Gastroesophageal sphincter (tissue), 4 donors: ENCODE measurements around the gene GBX1. TPM values are rescaled to one million over a fixed set of nuclear protein-coding genes. Genes with fewer than 3 reads are reported as not detected.
A peak's percentile ranks its signal among the peaks of the same experiment; 100 is the strongest.

ENCODE experiments used
- ATAC-seq: fragments of 150-250 bp; one replicate; pipeline ENCODE4 v1.9.1; 2016; ENCODE audit warnings: mild to moderate bottlenecking, moderate library complexity
- H3K27ac ChIP-seq, 4 donors: fragments of 200-600 bp; sonication (generic) in 3 of 4; 1 replicate in 3 of 4; 2 replicates in 1 of 4; pipeline ENCODE4 v1.5.1; 2016 to 2019
- H3K27me3 ChIP-seq: fragments of 200-600 bp; sonication (generic); one replicate; pipeline ENCODE4 v1.5.1; 2019
- H3K36me3 ChIP-seq, 2 donors: fragments of 200-600 bp; sonication (generic); one replicate each; pipeline ENCODE4 v1.5.1; 2019; ENCODE audit warnings: control low read depth in 1 of 2
- H3K4me1 ChIP-seq, 3 donors: fragments of 200-600 bp; sonication (generic); 1 replicate in 2 of 3; 2 replicates in 1 of 3; pipeline ENCODE4 v1.5.1; 2016 to 2019; ENCODE audit warnings: control low read depth in 2 of 3
- H3K4me3 ChIP-seq, 2 donors: fragments of 200-600 bp; sonication (generic); one replicate each; pipeline ENCODE4 v1.5.1; 2019; ENCODE audit warnings: mild to moderate bottlenecking in 1 of 2, moderate library complexity in 1 of 2
- H3K9me3 ChIP-seq, 3 donors: fragments of 200-600 bp; sonication (generic); one replicate each; pipeline ENCODE4 v1.5.1; 2017 to 2019; ENCODE audit warnings: control low read depth in 2 of 3
- EP300 ChIP-seq: sonication (generic); formaldehyde crosslinking; IDR thresholded peaks from one replicate; pipeline ENCODE4 v1.6.1; 2017; ENCODE audit warnings: antibody characterized with exemption, mild to moderate bottlenecking
- POLR2A ChIP-seq, 2 donors: fragments of 450-650 bp; IDR thresholded peaks; one replicate each; pipeline ENCODE4 v1.6.1; 2017; ENCODE audit warnings: antibody characterized with exemption in 2 of 2, mild to moderate bottlenecking in 2 of 2, moderate library complexity in 1 of 2
- POLR2AphosphoS5 ChIP-seq: sonication (generic); formaldehyde crosslinking; IDR thresholded peaks from one replicate; pipeline ENCODE4 v1.6.1; 2017; ENCODE audit warnings: antibody characterized with exemption
- WGBS, 2 donors: methylation state at CpG; one replicate each; pipeline ENCODE4 v1.1.5; 2018; ENCODE audit warnings: low coverage in 1 of 2; 5-methylcytosine and 5-hydroxymethylcytosine counted together
- total RNA-seq, 4 donors: library from RNA; depleted of rRNA; stranded (reverse); fragments of >200 nt; gene quantifications; one replicate each; pipeline ENCODE4 v1.1.0, GENCODE V29; 2016
- TF ChIP-seq, protein P1 (sequence below), 4 experiments: fragments of 200-600 bp in 2 of 4; fragments of 450-650 bp in 2 of 4; sonication (generic) in 1 of 4; IDR thresholded peaks; one replicate each; pipeline ENCODE4 v1.5.1; 2017 to 2019; ENCODE audit warnings: antibody characterized with exemption in 4 of 4, mild to moderate bottlenecking in 2 of 4, moderate library complexity in 2 of 4

Gene GBX1
- total RNA-seq, 4 donors from 2014 or later = not detected

GRCh38 chr7:151201751-151202150 is 34.3 kb upstream of the GBX1 start:
- ATAC-seq = no peak

GRCh38 chr7:151201344-151201743 is 33.9 kb upstream of the GBX1 start:
- no peaks in the 10 kb centered on the region for H3K36me3 ChIP-seq
- WGBS, 2 donors = 86% methylated on average over 3 of the region's 3 CpGs; no CpG with 5 or more reads in 1 of the 2 donors
- no peaks in the 10 kb centered on the region for H3K9me3 ChIP-seq
- H3K4me3 ChIP-seq = no peak overlapping the region
- H3K27me3 ChIP-seq = peaks cover 41% of the 10 kb centered on the region
- ATAC-seq = no peak
- no peak overlapping the region for H3K27ac ChIP-seq
- TF ChIP-seq, protein P1, sequence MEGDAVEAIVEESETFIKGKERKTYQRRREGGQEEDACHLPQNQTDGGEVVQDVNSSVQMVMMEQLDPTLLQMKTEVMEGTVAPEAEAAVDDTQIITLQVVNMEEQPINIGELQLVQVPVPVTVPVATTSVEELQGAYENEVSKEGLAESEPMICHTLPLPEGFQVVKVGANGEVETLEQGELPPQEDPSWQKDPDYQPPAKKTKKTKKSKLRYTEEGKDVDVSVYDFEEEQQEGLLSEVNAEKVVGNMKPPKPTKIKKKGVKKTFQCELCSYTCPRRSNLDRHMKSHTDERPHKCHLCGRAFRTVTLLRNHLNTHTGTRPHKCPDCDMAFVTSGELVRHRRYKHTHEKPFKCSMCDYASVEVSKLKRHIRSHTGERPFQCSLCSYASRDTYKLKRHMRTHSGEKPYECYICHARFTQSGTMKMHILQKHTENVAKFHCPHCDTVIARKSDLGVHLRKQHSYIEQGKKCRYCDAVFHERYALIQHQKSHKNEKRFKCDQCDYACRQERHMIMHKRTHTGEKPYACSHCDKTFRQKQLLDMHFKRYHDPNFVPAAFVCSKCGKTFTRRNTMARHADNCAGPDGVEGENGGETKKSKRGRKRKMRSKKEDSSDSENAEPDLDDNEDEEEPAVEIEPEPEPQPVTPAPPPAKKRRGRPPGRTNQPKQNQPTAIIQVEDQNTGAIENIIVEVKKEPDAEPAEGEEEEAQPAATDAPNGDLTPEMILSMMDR (IDR thresholded peaks at IDR 0.05) = no peak
- TF ChIP-seq POLR2AphosphoS5 (no peak), EP300 (no peak), POLR2A (IDR thresholded peaks at IDR 0.05) (no peak)
- peaks cover 0 to 13% (median 0%) of the 10 kb centered on the region in 3 donors for H3K4me1 ChIP-seq

More at GRCh38 chr7:151201751-151202150, 34.3 kb upstream of the GBX1 start:
- Histone ChIP-seq H3K4me1 (peaks cover 0 to 13% (median 0%) of the 10 kb centered on the region in 3 donors), H3K27ac (no peak overlapping the region), H3K27me3 (peaks cover 39% of the 10 kb centered on the region), H3K9me3 (no peaks in the 10 kb centered on the region), H3K36me3 (no peaks in the 10 kb centered on the region), H3K4me3 (no peak overlapping the region)
- WGBS, 2 donors = 83 to 94% methylated on average over 4 of the region's 4 CpGs
- TF ChIP-seq POLR2A (IDR thresholded peaks at IDR 0.05) (no peak), EP300 (no peak), POLR2AphosphoS5 (no peak)
- TF ChIP-seq, protein P1 (IDR thresholded peaks at IDR 0.05) = no peak

DNA sequence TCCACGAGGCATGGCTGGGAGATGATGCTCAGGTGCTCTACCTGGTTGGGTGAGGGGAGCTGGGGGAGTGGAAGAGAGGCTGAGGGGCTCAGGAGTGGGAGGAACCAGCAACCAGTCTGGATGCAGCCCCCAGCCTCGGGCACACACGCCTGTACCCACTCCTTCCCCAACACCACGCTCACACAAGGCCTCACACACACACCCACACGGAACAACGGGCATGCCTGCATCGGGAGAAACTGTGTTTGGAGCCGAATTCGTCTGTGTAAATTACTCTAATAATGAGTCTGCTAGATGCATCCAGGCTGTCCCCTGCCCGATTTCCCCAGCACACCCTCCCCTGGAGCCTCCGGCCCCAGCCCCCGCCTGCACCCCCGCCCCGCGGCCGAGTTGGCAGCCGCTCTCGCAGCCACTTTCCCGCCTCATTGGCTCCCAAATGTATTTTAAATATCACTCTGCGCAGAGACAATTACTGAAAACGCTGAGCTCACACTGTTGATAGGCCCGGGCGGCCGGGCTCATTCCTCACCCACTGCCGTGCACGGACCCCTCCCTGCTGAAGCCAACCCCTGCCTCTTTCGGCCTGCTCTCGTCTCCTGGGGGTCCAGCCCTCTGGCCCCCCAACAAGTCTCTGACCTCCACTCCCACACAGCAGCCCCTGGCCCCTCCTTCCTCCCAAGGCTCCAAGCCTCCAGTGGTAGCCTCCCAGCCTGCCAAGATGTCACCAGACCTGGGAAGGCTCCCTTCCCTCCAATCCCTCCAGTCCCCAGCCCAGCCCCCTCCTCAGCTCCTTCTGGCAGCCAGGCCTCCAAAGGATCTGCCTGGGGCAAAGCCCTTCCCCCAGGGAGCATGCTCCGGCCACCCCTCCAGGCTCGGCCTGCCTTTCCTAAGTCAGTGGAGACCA is 31.7 kb upstream of the GBX1 start:
- TF ChIP-seq, protein P1 (IDR thresholded peaks at IDR 0.05) = no peak
- TF ChIP-seq POLR2A (IDR thresholded peaks at IDR 0.05) (no peak), EP300 (no peak)
- peak; percentile 20 for ATAC-seq

DNA sequence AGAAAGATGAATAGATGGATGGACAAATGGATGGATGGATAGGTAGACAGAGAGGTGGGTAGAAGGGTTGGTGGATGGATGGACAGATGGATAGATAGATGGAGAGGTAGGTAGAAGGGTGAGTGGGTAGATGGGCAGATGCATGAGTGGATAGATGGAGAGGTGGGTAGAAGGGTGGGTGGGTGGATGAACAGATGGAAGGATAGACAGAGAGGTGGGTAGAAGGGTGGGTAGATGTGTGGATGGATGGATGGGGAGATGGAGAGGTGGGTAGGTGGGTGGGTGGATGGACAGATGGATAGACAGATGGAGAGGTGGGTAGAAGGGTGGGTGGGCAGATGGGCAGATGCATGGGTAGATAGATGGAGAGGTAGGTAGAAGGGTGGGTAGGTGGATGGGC is 30.4 kb upstream of the GBX1 start:
- ATAC-seq = no peak
- Histone ChIP-seq H3K36me3 (no peaks in the 10 kb centered on the region), H3K4me1 (peaks cover 0 to 13% (median 0%) of the 10 kb centered on the region in 3 donors), H3K9me3 (no peaks in the 10 kb centered on the region), H3K27ac (no peak overlapping the region), H3K4me3 (no peak overlapping the region), H3K27me3 (peaks cover 22% of the 10 kb centered on the region)
- TF ChIP-seq, protein P1 (IDR thresholded peaks at IDR 0.05) = no peak

More for the DNA sequence above, 31.7 kb upstream of the GBX1 start:
- H3K9me3 ChIP-seq = no peaks in the 10 kb centered on the region
- 39 to 69% methylated on average over 3 to 15 of the region's 30 CpGs for WGBS, 2 donors
- H3K4me1 ChIP-seq = peaks cover 0 to 13% (median 0%) of the 10 kb centered on the region in 3 donors
- no peaks in the 10 kb centered on the region for H3K36me3 ChIP-seq
- H3K27ac ChIP-seq = no peak overlapping the region
- peaks cover 34% of the 10 kb centered on the region for H3K27me3 ChIP-seq
- H3K4me3 ChIP-seq = no peak overlapping the region
